Neuron (in vitro differentiated cells): ENCODE measurements around the gene TSR2.

Experiments
- H2AFZ ChIP-seq: one replicate; pipeline ENCODE4 v1.6.1; 2013; ENCODE audit warnings: low read depth, mild to moderate bottlenecking, inconsistent platforms, low read length, moderate library complexity
- H3K27me3 ChIP-seq: one replicate; pipeline ENCODE4 v1.6.1; 2013; ENCODE audit warnings: low read length; ENCODE audit not compliant: insufficient read depth
- H3K36me3 ChIP-seq: one replicate; pipeline ENCODE4 v1.6.1; 2013; ENCODE audit warnings: low read length; ENCODE audit not compliant: insufficient read depth
- H3K4me1 ChIP-seq: one replicate; pipeline ENCODE4 v1.6.1; 2013; ENCODE audit warnings: low read length; ENCODE audit not compliant: insufficient read depth
- H3K4me3 ChIP-seq: 2 replicates; pipeline ENCODE4 v1.5.1; 2013; ENCODE audit warnings: mild to moderate bottlenecking, low read length, moderate library complexity
- H3K9me3 ChIP-seq: one replicate; pipeline ENCODE4 v1.6.1; 2013; ENCODE audit warnings: low read length

Gene TSR2, protein sequence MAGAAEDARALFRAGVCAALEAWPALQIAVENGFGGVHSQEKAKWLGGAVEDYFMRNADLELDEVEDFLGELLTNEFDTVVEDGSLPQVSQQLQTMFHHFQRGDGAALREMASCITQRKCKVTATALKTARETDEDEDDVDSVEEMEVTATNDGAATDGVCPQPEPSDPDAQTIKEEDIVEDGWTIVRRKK

DNA sequence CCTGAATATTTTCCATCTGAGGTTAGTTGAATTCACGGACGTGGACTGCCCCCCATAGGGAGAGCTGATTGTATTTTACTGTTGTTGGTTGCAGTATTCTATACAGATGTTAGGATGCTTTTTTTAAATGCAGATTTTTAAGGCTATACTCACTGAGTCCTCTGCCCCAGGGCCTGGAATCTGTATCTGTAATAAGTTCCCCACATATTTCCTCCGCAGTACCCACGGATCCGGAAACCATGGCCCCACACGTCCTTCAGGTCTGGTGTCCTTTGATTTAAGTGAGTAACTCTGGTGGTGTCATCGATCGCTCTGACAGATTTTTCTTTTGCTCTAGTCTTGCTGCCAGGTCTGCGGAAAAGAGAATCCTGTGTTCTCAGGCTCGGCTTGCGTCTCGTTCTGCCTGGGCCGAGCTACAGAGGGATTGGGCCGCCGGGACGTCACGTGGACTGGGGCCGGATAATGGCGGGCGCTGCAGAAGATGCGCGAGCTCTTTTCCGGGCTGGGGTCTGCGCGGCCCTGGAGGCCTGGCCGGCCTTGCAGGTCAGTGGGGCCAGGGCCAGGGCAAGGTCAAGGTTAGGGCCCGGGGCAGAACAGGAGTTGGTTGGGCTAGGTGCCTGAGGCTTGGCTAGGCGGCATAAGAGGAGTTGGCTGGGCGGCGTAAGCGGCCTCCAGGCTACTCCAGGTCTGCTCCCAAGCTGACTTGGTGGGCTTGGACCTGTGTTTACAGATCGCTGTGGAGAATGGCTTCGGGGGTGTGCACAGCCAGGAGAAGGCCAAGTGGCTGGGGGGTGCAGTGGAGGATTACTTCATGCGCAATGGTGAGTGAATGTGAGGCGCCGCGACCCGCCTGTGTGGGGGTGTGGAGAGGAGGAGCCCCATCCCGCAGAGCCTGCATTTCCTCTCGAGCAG lies at the start of gene TSR2:
TSR2 (plus strand) TSS at position 445 of the 912 bp plus-strand sequence; CDS start at position 463, 18 bp downstream.
- Histone ChIP-seq H3K4me1 (peaks cover 14% of the 10 kb centered on the region), H3K27me3 (no peaks in the 10 kb centered on the region), H3K4me3 (peak within 1 kb of the TSS; percentile 92), H3K36me3 (peaks cover 5% of the 10 kb centered on the region), H3K9me3 (no peaks in the 10 kb centered on the region), H2AFZ (peak within 1 kb of the TSS; percentile 79)

GRCh38 chrX:54397113-54397512 lies 43.1 kb upstream of the TSR2 start:
- Histone ChIP-seq H2AFZ (no peak overlapping the region), H3K36me3 (no peaks in the 10 kb centered on the region), H3K4me1 (no peaks in the 10 kb centered on the region), H3K9me3 (no peaks in the 10 kb centered on the region), H3K4me3 (no peak overlapping the region), H3K27me3 (no peaks in the 10 kb centered on the region)

DNA sequence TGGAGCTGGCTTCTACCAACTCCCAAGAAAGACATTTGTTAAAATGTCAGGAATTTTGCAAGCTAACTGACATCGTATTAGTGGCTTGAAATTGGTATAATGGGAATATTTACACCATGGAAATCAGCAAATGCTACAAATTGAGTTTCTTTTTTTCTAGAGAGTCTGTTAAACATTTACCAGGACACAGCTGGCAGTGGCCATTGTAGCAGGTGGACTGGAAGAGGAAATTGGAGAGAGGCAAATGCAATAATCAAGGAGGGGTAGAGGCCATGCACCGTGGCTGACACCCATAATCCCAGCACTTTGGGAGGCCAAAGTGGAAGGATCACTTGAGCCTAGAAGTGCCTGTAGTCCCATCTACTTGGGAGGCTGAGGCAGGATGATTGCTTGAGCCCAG lies 32.9 kb upstream of the TSR2 start:
- Histone ChIP-seq H3K27me3 (peaks cover 2% of the 10 kb centered on the region), H3K4me3 (no peak overlapping the region), H3K9me3 (no peaks in the 10 kb centered on the region), H3K4me1 (no peaks in the 10 kb centered on the region), H2AFZ (no peak overlapping the region), H3K36me3 (no peaks in the 10 kb centered on the region)

DNA sequence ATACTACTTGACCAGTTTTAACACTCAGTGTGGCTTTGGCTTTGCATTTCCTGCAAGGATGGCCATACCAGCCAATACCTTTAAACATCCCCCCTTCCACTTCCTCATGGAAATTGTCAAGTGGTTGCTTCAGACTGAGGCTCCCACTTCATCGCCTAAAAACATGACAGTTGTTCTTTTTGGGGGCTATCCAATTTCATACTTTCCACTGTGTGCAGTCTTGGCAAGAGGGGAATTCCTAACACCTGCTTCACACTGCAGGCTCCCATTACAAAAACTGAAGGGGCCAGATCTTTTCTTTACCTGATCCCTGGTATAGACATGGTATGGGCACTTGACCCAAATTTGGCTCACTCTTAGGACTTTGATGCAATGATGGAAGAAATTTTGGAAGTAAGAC lies 28.5 kb upstream of the TSR2 start:
- H3K36me3 ChIP-seq, result no peaks in the 10 kb centered on the region
- H3K4me1 ChIP-seq, result no peaks in the 10 kb centered on the region
- H3K9me3 ChIP-seq, result no peaks in the 10 kb centered on the region
- H3K4me3 ChIP-seq, result no peak overlapping the region
- H3K27me3 ChIP-seq, result no peaks in the 10 kb centered on the region
- no peak overlapping the region for H2AFZ ChIP-seq

GRCh38 chrX:54413753-54414152 lies 26.5 kb upstream of the TSR2 start:
- H3K36me3 ChIP-seq, result no peaks in the 10 kb centered on the region
- no peak overlapping the region for H2AFZ ChIP-seq
- no peaks in the 10 kb centered on the region for H3K9me3 ChIP-seq
- H3K4me3 ChIP-seq, result no peak overlapping the region
- no peaks in the 10 kb centered on the region for H3K4me1 ChIP-seq
- no peaks in the 10 kb centered on the region for H3K27me3 ChIP-seq

GRCh38 chrX:54415534-54416350 lies 24.5 kb upstream of the TSR2 start:
- H3K4me1 ChIP-seq, result no peaks in the 10 kb centered on the region
- H3K27me3 ChIP-seq, result no peaks in the 10 kb centered on the region
- no peak overlapping the region for H3K4me3 ChIP-seq
- no peaks in the 10 kb centered on the region for H3K9me3 ChIP-seq
- H3K36me3 ChIP-seq, result no peaks in the 10 kb centered on the region
- H2AFZ ChIP-seq, result peak overlapping the region; percentile 72

- Histone ChIP-seq H3K4me1 (no peaks in the 10 kb centered on the region), H2AFZ (no peak overlapping the region), H3K27me3 (no peaks in the 10 kb centered on the region), H3K4me3 (no peak overlapping the region), H3K9me3 (no peaks in the 10 kb centered on the region), H3K36me3 (no peaks in the 10 kb centered on the region)
These were observed 23.2 kb upstream of the TSR2 start for GRCh38 chrX:54416965-54417364.

- no peaks in the 10 kb centered on the region for H3K9me3 ChIP-seq
- no peaks in the 10 kb centered on the region for H3K36me3 ChIP-seq
- no peak overlapping the region for H2AFZ ChIP-seq
- H3K27me3 ChIP-seq, result no peaks in the 10 kb centered on the region
- H3K4me3 ChIP-seq, result no peak overlapping the region
- H3K4me1 ChIP-seq, result no peaks in the 10 kb centered on the region
These were observed 20.5 kb upstream of the TSR2 start for GRCh38 chrX:54419559-54420302.

DNA sequence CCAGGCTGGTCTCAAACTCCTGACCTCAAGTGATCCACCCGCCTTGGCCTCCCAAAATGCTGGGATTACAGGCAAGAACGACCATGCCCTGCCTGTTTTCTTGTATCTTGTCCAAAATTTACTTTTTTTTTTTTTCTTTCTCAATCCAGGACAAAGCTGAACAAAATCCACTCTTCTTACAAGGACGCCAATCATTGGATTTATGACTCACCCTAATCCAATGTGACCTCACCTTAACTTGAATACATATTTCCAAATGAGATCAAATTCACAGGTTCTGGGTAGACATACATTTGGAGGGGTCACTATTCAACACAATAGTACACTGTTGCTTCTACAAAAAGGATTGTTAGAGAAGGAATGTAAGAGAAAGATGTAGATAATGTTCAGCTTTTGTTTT lies 18.0 kb upstream of the TSR2 start:
- no peaks in the 10 kb centered on the region for H3K27me3 ChIP-seq
- no peak overlapping the region for H3K4me3 ChIP-seq
- no peak overlapping the region for H2AFZ ChIP-seq
- H3K4me1 ChIP-seq, result no peaks in the 10 kb centered on the region
- H3K36me3 ChIP-seq, result no peaks in the 10 kb centered on the region
- H3K9me3 ChIP-seq, result no peaks in the 10 kb centered on the region

DNA sequence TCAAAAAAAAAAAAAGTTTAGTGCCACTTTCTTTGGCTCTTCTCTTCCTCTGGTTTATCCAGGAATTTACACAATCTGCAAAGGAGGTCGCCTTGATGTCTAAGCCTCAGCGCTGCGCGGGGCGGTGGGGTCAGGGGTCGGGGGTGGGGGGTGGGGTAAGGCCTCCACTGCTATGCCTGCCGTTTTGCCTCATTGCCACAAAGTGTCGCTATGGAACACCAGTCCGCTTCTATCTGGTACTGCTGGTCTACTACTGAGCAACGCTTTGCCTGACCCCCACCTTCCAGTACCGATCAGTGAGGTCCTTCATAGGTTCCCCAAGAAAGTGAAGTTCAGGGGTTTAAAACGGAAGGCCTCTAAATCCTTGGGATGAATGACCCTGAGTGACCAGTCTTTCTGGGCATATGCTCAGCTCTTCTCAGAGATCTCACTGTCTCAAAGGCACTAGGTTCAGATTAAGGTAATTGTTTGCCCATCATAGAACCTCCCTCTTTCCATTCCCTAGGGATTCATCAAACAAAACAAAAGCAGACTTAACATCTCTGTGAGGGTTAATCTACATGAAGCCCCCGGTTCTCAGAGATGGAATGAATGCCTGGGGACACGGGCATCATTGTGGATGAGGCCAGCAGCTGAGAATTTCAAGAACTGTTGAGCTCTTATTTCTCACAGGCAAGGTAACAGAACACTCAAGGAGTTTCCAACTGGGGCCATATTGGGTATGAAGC lies 16.9 kb upstream of the TSR2 start:
- no peaks in the 10 kb centered on the region for H3K27me3 ChIP-seq
- no peaks in the 10 kb centered on the region for H3K9me3 ChIP-seq
- H3K36me3 ChIP-seq, result no peaks in the 10 kb centered on the region
- no peak overlapping the region for H2AFZ ChIP-seq
- no peak overlapping the region for H3K4me3 ChIP-seq
- H3K4me1 ChIP-seq, result no peaks in the 10 kb centered on the region

GRCh38 chrX:54427837-54428424 lies 12.3 kb upstream of the TSR2 start:
- no peak overlapping the region for H3K4me3 ChIP-seq
- H2AFZ ChIP-seq, result no peak overlapping the region
- H3K36me3 ChIP-seq, result no peaks in the 10 kb centered on the region
- no peaks in the 10 kb centered on the region for H3K27me3 ChIP-seq
- no peaks in the 10 kb centered on the region for H3K9me3 ChIP-seq
- H3K4me1 ChIP-seq, result no peaks in the 10 kb centered on the region

DNA sequence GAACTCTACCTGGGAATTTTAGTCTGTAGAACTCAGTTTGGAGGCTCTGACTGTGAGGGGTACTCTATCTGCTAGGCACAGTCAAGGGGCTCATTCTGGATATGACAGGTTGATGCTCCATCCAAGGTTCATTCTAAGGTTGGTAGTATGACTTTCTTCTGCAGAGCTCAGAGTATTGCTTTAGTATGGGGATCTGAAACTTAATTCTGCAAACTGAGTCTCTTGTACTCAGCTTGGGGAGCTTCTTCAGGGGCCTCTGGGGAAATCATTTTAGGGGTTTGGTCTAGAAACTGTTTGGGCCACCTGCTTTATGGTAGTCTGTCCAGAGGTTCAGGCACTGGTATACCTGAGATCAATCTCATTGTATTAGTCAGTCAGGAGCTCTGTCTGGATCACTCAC lies 9.7 kb upstream of the TSR2 start:
- Histone ChIP-seq H3K4me3 (no peak overlapping the region), H3K4me1 (no peaks in the 10 kb centered on the region), H3K36me3 (no peaks in the 10 kb centered on the region), H3K27me3 (no peaks in the 10 kb centered on the region), H2AFZ (no peak overlapping the region), H3K9me3 (no peaks in the 10 kb centered on the region)
